ENCODE results near the gene ARHGEF28.

The ARHGEF28 gene

DNA sequence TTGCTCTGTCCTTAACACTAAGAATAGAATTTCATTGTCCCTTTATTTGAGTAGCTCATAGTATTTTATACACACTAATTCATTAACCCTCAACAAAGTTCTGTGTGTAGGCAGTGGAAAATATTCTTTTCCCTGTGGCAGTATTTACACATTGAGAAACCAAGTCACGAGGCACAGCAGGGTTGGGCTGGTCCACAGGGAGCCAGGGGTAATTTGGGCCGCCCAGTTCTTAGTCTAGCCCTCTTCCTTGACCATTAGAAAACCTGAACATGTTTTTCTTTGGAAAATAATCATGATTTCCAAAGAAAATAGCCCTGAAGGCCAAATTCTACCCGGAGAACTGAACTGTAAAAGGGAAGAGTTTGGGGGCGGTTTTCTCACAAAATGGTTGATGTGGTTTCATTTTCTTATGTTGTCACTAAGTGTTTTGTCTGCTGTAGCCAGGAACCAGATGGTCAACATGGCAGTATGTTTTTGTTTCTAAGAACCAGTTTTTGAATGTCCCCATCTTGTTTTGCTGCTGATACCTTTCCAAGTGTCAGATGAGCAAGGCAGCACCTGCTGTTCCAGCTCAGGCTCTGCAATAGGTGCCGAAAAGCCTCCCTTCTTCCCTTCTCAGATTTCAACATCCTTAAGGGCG, 29.6 kb downstream of the ARHGEF28 start:
- TF ChIP-seq EZH2 (IDR thresholded peaks at IDR 0.05; ENCODE audit: borderline replicate concordance, low read depth, low read length, severe bottlenecking) = no peak
- TF ChIP-seq, protein P1, sequence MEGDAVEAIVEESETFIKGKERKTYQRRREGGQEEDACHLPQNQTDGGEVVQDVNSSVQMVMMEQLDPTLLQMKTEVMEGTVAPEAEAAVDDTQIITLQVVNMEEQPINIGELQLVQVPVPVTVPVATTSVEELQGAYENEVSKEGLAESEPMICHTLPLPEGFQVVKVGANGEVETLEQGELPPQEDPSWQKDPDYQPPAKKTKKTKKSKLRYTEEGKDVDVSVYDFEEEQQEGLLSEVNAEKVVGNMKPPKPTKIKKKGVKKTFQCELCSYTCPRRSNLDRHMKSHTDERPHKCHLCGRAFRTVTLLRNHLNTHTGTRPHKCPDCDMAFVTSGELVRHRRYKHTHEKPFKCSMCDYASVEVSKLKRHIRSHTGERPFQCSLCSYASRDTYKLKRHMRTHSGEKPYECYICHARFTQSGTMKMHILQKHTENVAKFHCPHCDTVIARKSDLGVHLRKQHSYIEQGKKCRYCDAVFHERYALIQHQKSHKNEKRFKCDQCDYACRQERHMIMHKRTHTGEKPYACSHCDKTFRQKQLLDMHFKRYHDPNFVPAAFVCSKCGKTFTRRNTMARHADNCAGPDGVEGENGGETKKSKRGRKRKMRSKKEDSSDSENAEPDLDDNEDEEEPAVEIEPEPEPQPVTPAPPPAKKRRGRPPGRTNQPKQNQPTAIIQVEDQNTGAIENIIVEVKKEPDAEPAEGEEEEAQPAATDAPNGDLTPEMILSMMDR (IDR thresholded peaks at IDR 0.05; ENCODE audit: borderline replicate concordance, extremely low read depth, low read length, poor library complexity, severe bottlenecking) = no peak
- Histone ChIP-seq H3K27me3 (ENCODE audit: insufficient read depth, low read length, poor library complexity) (no peaks in the 10 kb centered on the region), H3K27ac (ENCODE audit: low read length) (no peak overlapping the region), H3K4me3 (ENCODE audit: low read depth in 1 of 2, low read length in 2 of 2) (no peak overlapping the region), H4K20me1 (ENCODE audit: insufficient read depth, low read length) (no peaks in the 10 kb centered on the region), H3K4me2 (ENCODE audit: insufficient read depth, low read length) (no peak overlapping the region), H3K4me1 (ENCODE audit: insufficient read depth, low read length) (no peaks in the 10 kb centered on the region), H2AFZ (ENCODE audit: low read depth, low read length) (no peak overlapping the region), H3K9me3 (ENCODE audit: insufficient read depth, low read length, severe bottlenecking) (no peaks in the 10 kb centered on the region), H3K36me3 (ENCODE audit: insufficient read depth, low read length) (no peaks in the 10 kb centered on the region), H3K79me2 (ENCODE audit: insufficient read depth, low read length) (no peaks in the 10 kb centered on the region), H3K9ac (ENCODE audit: low read depth, low read length) (no peak overlapping the region)
- ATAC-seq (ENCODE audit: insufficient read depth, low read depth) = no peak
- DNase-seq = no peak

DNA sequence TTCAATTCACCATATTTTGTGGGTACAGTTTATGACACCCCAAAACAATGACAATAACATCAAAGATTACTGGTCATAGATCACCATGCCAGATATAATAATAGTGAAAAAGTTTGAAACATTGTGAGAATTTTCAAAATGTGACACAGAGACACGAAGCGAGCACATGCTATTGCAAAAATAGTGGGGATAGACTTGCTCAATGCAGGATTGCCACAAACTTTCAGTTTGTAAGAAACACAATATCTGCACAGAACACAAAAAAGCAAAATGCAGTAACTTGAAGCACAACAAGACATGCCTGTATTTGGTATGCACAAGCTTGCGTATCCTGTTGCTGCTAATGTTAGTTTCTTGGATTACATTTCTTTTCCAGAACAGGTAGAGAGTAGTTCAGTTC, 35.8 kb downstream of the ARHGEF28 start:
- TF ChIP-seq EZH2 (IDR thresholded peaks at IDR 0.05; ENCODE audit: borderline replicate concordance, low read depth, low read length, severe bottlenecking) = no peak
- TF ChIP-seq, protein P1 (IDR thresholded peaks at IDR 0.05; ENCODE audit: borderline replicate concordance, extremely low read depth, low read length, poor library complexity, severe bottlenecking) = no peak
- ATAC-seq (ENCODE audit: insufficient read depth, low read depth) = no peak
- Histone ChIP-seq H4K20me1 (ENCODE audit: insufficient read depth, low read length) (no peaks in the 10 kb centered on the region), H3K4me3 (ENCODE audit: low read depth in 1 of 2, low read length in 2 of 2) (no peak overlapping the region), H2AFZ (ENCODE audit: low read depth, low read length) (no peak overlapping the region), H3K27me3 (ENCODE audit: insufficient read depth, low read length, poor library complexity) (no peaks in the 10 kb centered on the region), H3K36me3 (ENCODE audit: insufficient read depth, low read length) (no peaks in the 10 kb centered on the region), H3K79me2 (ENCODE audit: insufficient read depth, low read length) (no peaks in the 10 kb centered on the region), H3K9ac (ENCODE audit: low read depth, low read length) (no peak overlapping the region), H3K27ac (ENCODE audit: low read length) (no peak overlapping the region), H3K4me1 (ENCODE audit: insufficient read depth, low read length) (no peaks in the 10 kb centered on the region), H3K9me3 (ENCODE audit: insufficient read depth, low read length, severe bottlenecking) (no peaks in the 10 kb centered on the region), H3K4me2 (ENCODE audit: insufficient read depth, low read length) (no peak overlapping the region)
- no peak for DNase-seq

DNA sequence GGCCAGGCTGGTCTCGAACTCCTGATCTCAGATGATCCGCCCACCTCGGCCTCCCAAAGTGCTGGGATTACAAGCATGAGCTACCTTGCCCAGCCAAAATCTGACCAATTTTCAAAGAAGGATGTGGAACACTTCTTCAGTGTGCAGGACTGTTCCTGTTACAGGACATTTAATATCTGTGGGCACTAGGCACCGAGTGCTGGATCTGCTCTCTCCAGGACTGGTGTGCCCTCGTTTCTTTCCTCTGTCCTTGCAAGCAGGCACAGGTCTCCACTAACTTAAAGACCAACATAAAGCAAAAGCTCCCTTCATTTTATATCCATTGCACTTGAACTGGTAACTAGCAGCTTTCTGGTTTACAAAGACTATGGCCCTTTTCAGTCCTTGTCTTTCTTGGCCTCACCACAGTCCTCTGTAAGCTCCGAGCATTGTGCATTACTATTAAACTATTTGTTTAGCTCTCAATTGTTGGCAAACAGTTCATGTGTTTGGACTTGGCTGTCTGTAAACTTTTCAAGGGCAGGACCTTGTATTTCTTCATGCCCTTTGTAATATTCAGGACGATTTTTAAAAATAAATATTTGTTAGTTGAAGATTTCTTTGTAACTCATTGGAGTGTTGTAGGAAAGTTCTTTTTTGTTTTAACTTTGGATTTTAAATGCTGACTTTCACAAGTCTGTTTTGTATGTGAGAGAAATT, 37.3 kb downstream of the ARHGEF28 start:
- no peak overlapping the region for H3K4me2 ChIP-seq (ENCODE audit: insufficient read depth, low read length)

More for the DNA sequence above, 37.3 kb downstream of the ARHGEF28 start:
- H3K27me3 ChIP-seq (ENCODE audit: insufficient read depth, low read length, poor library complexity) = no peaks in the 10 kb centered on the region
- no peaks in the 10 kb centered on the region for H4K20me1 ChIP-seq (ENCODE audit: insufficient read depth, low read length)
- H3K9ac ChIP-seq (ENCODE audit: low read depth, low read length) = no peak overlapping the region
- H3K9me3 ChIP-seq (ENCODE audit: insufficient read depth, low read length, severe bottlenecking) = no peaks in the 10 kb centered on the region
- DNase-seq = no peak
- no peak overlapping the region for H3K4me3 ChIP-seq (ENCODE audit: low read depth in 1 of 2, low read length in 2 of 2)
- H3K27ac ChIP-seq (ENCODE audit: low read length) = no peak overlapping the region
- no peak overlapping the region for H2AFZ ChIP-seq (ENCODE audit: low read depth, low read length)
- no peak for TF ChIP-seq EZH2 (IDR thresholded peaks at IDR 0.05; ENCODE audit: borderline replicate concordance, low read depth, low read length, severe bottlenecking)
- TF ChIP-seq, protein P1 (IDR thresholded peaks at IDR 0.05; ENCODE audit: borderline replicate concordance, extremely low read depth, low read length, poor library complexity, severe bottlenecking) = no peak
- no peaks in the 10 kb centered on the region for H3K36me3 ChIP-seq (ENCODE audit: insufficient read depth, low read length)
- no peak for ATAC-seq (ENCODE audit: insufficient read depth, low read depth)
- H3K4me1 ChIP-seq (ENCODE audit: insufficient read depth, low read length) = no peaks in the 10 kb centered on the region
- no peaks in the 10 kb centered on the region for H3K79me2 ChIP-seq (ENCODE audit: insufficient read depth, low read length)

Data from DND-41 (cell line).